GM19043 (cell line): Measurements from ENCODE around the gene GALNT17.
"Not testable (repeated sequence)": the region's sequence is repeated elsewhere in the genome, so short reads cannot be mapped to it uniquely, and the experiment has no call there.

Source experiments
- ATAC-seq: cut with Tn5 transposase; IDR thresholded peaks from one replicate; pipeline ENCODE4 v1.9.1; 2021; ENCODE audit warnings: low read depth; ENCODE audit not compliant: unreplicated experiment

GALNT17 gene

DNA sequence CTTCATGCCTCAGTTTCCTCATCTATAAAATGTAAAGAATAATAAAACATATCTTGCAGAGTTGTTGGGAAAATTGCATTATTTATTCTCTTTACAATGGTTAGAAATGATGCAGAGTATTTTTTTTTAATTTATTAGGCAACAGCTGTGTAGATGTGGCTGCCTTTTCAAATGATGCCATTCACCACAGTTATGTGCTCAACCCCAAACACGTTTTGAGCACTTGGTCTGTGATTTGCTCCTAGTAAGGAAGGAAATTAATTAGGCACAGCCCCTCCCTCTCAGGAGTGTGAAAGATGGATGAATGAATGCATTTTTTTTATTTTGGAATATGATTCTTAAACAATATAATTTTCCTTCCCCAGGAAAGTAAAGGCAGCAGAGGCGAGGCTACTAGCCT is 575.1 kb downstream of the GALNT17 start:
- no peak for ATAC-seq

DNA sequence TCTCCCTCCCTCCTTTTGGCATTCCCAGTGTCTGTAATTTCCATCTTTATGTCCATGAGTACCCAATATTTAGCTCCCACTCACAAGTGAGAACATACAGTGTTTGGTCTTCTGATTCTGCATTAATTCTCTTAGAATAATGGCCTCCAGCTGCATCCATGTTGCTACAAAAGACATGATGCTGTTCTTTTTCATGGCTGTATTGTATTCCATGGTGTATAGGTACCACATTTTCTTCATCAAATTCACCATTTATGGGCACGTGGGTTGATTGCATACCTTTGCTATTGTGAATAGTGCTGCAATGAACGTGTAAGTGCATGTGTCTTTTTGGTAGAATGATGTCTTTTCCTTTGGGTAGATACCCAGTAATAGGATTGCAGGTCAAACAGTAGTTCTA is 576.8 kb downstream of the GALNT17 start:
- ATAC-seq = no peak

DNA sequence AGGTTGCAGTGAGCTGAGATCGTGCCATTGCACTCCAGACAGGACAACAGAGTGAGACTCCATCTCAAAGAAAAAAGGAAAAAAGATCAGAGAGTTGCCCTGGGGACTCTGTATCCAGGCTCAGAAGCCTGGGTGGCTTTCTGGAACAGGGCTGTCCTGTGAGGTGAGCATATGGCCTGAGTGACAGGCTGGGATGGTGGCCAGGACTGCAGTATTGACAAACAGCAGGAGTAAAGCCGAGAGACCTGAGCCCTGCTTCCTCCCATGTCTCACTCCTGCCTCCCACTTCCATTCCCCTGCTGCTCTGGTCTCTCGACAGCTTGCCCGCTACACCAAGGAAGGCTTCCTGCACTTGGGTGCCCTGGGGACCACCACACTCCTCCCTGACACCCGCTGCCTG is 578.5 kb downstream of the GALNT17 start:
- no peak for ATAC-seq

DNA sequence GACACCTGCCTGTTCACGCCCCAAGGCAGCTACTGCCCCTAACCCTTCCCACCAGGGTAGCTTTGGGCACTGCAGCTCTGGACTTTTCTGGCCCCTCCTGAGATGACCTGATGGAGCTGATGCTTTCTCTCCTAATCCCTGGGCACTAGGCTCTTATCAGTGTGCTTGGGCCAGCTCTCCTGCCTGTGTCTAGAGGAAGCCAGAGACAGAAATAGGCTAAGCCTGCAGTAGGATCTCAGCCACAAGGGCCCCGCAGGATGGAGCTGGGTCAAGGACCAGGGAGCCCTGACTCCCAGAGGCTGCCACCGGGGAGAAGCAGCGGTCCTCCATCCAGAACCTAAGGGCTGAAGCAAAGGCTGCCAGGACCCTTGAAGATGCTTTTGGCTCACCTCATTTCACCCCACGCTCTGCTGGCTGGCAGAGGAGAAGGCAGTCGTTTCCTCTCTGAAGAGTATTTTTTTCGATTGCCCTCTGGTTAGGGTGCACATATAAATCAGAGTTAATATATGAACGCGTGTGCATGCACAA is 580.8 kb downstream of the GALNT17 start:
- no peak for ATAC-seq

DNA sequence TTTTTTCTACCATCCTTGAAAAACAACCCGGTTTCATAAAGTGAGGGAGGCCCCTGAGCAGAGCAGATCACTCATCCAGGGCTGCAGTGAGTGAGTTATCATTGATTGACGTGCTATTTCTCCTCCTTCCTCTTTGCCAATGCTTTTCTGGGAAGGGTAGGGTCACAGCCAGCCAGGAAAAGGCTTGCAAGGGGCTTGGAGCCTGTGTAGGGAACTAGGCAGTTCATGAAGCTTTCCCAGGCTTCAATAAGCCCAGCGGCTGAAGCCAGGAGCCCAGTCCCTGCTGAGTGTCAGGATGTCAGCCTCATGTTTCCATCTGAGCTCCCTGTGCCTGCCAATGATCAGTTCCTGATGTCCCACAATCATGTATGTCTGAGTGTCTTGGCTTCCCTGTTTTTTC is 584.7 kb downstream of the GALNT17 start:
- ATAC-seq = no peak

DNA sequence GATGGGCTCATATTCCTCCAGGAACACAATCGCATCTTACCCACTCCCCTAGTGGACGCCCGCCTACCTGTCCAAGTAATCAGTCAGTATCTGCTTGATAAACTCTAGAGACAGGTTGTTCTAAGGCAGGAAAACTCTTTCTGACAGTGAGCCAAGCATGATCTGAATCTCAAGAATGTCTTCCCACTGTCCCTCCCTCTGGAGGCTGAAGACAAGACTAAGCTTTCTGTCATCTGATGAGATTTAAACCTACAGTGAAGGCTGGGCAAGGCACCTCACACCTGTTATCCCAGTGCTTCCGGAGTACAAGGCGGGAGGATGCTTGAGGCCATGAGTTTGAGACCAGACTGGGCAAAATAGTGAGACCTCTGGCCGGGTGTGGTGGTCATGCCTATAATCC is 586.6 kb downstream of the GALNT17 start:
- ATAC-seq = no peak

DNA sequence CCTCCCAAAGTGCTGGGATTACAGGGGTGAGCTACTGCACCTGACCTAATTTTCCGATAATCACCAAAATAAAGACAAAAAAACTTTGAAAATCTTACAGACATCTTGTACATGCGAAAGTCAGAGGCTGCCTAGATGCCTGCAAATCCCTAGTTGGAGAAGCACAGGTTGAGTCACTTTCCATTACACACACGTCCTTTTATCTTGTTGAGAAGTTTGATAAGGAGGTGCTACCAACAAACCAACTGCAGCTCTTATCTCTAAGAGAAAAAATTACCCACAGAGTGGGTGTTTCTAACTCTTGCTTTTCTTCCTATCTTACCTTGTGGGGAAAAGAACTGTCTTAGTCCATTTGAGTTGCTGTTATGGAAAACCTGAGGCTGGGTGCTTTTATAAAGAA is 589.8 kb downstream of the GALNT17 start:
- ATAC-seq = no peak

DNA sequence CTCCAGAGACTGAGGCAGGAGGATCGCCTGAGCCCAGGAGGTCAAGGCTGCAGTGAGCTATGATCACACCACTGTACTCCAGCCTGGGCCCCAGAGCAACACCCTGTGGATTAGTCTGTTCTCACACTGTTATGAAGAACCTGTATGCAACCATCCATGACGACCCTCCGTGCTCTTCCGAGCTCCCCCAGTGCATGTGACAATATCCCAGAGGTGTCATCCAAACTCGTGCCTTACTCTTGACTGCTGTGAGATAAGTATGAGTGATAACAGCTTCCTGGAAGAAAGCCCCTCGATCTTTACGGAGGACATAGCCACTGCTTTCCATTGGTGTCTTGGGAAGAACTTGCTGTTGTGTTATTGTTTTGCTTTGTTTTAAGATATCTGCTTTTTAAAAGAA is 591.9 kb downstream of the GALNT17 start:
- no peak for ATAC-seq

DNA sequence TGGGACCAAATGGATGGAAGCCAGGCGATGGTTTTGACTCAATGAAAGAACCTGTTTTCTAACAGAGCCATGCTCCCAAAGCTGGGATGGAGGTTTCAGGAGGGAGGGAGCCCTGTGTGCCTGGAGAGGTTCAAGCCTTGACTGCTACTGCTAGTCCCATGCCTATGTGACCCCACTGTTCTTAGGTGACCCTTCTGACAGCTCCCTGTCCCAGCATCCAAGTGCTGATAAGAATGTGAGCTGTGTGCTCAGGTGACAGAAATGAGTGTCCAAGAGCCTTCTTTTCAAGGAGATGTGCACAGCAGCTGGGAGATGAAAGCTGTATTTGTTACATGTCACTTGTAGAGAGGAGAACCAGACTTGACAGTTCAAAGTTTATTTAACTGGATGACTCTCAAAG is 595.4 kb downstream of the GALNT17 start:
- ATAC-seq = no peak

DNA sequence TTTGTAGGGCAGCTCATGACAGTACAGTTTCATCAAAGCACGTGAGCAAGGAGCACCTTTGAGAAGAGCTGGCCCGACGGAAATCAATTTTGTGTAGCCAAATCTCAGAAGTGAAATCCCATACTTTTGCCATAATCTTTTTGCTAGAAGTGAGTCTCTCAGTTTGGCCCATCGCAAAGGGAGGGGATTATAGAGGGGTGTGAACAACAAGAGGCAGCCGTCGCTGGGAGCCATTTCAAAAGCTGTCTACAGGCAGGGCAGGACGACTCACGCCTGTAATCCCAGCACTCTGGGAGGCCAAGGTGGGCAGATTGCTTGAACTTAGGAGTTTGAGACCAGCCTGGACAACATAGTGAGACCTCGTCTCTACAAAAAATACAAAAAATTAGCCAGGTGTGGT is 599.8 kb downstream of the GALNT17 start:
- ATAC-seq = no peak

DNA sequence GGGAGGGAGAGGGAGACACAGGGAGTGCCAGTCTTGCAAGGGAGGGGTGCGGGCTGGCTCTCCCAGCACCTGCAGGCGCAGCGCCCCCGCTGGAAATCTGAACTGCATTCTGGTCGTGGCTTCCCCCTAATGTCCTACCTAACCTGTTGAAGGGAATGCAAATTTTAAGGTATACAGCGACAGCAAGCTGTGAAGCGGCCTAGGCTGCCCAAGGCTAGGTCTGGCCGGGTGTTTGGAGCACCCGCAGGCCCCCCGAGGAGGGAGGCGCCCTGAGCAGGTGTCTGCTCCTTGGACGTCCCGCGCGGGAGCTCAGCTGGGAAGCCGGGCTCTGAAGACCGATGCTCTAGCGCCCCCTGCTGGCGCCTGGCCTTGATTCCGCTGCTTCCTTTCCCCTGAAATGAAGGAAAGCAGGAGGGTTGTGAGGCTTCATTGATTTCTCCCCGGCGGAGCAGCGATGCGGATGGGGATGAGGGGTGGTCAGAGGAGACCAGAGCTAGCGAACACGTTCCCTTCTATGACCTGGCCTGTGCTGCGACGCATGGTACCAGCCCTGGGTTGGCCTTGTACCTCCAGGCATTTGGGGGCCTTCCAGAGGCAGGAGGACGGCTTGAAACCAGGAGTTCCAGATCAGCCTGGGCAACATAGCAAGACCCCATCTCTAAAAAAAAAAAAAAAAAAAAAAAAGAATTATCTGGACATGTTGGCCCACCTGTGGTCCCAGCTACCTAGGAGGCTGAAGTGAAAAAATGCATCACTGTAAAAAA is 601.3 kb downstream of the GALNT17 start:
- peak; percentile 59 for ATAC-seq

DNA sequence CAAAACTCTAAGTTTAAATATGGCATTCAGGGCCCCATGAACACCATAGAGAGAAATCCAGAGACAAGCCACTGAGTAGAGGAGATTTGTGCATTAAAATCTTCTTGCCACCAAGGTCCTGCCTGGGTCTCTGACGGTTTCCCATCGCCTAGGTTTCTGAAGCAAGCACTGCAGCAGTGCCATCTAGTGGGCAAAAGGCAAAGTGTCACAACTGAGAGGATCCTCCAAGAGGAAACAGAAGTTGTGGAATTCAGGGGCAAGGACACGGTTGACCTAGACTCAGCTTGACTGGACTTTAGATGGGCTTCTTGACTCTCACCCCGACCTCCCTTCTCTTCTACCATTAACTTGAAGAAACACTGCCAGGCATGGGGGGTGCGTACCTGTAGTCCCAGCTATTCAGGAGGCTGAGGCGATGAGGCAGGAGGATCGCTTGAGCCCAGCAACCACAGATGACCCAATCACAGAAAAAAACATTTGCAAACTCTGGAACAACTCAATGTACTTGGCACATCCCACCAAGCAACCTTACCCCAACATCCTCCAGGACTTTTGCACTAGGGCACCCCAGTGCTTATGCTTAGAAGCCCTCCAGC is 604.1 kb downstream of the GALNT17 start:
- peak; percentile 51 for ATAC-seq

DNA sequence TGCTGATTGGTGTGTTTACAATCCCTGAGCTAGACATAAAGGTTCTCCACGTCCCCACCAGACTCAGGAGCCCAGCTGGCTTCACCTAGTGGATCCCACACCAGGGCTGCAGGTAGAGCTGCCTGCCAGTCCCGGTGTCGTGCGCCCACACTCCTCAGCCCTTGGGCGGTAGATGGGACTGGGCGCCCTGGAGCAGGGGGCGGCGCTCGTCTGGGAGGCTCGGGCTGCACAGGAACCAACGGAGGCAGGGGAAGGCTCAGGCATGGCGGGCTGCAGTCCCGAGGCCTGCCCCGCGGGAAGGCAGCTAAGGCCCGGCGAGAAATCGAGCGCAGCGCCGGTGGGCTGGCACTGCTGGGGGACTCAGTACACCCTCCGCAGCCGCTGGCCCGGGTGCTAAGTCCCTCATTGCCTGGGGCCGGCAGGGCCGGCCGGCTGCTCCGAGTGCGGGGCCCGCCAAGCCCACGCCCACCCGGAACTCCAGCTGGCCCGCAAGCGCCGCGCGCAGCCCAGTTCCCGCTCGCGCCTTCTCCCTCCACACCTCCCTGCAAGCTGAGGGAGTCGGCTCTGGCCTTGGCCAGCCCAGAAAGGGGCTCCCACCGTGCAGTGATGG is 606.1 kb downstream of the GALNT17 start:
- ATAC-seq = not testable (repeated sequence)

DNA sequence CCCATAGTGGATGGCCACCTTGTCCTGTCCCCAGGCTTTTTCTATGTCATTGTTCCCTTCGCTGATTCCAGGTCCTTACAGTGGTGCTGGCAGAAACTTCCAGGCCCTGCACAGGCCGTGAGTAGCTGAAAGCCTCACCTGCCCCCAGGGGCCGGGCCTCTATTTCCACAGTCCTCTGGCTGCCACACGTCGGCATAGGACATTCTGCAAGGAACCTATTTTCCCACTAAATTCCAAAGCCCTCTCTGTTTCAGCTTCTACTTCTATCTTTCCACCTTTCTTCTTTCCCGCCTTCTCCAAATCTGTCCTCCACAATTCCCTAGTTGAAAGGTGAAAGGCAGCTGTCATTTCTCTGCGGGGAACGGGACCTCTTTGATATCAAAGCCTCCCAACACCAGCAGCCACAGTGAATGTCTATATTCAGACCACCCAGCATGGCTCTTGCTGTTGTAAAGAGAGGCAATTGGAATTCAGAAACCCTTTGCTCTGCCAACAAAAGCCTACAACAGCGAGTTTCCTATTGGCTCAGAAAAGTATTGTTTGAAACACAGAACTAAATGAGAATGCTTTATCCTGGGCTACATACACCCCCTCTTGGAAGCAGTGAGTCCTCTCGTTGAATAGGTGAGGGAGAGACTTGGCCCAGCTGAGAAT is 607.7 kb downstream of the GALNT17 start:
- ATAC-seq = no peak

DNA sequence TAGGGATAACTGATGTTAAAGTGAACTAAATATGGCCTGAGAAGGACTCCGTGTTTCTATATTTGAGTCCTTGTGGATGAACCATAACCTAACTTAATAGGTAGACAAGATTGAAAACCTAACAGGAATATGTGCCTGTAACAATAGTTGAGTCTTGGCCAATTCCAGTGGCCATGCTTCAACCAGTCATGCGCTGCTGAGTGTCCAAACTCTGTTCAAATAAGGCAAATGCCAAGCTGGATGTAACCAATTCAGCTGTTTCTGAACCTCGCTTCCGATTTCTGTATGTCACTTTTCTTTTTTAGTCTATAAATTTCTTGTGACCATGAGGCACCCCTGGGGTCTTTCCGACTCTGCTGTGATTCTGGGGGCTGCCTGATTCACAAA is 608.2 kb downstream of the GALNT17 start:
- no peak for ATAC-seq

DNA sequence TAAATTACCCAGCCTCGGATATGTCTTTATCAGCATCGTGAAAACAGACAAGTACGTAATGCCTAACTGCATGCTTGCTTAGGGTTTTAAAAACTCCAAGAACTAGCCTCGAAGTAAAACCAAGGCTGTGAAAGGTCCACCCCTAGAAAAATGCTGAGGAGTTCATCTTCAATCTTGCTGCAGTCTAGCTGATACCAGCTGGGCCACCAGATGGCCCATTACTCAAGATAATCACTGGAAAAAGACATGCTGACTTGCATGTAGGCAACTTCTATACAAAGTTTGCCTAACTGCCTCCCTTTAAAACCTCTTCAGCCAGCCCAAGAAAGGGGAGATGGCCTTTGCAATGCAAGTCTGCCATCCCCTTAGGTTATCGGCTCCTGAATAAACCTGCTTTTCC is 614.1 kb downstream of the GALNT17 start:
- ATAC-seq = no peak

DNA sequence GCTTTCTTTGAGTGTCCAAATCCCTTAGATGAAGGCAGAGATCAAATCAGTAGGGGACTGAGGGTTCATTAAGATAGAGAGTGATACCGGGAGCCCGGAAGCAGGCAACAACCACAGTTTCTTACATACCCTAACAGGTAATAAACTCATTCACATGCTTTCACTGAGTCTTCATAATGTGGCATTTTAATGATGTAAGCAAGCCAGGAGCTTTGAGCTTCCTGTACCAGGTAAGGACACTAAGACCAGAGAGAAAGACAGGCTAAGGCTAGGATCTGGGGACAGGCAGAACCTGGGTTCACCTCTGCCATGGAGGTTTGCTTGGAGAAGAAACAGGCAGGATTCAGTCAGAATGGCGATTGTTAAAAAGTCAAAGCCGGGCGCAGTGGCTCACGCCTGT is 618.3 kb downstream of the GALNT17 start:
- ATAC-seq = no peak

DNA sequence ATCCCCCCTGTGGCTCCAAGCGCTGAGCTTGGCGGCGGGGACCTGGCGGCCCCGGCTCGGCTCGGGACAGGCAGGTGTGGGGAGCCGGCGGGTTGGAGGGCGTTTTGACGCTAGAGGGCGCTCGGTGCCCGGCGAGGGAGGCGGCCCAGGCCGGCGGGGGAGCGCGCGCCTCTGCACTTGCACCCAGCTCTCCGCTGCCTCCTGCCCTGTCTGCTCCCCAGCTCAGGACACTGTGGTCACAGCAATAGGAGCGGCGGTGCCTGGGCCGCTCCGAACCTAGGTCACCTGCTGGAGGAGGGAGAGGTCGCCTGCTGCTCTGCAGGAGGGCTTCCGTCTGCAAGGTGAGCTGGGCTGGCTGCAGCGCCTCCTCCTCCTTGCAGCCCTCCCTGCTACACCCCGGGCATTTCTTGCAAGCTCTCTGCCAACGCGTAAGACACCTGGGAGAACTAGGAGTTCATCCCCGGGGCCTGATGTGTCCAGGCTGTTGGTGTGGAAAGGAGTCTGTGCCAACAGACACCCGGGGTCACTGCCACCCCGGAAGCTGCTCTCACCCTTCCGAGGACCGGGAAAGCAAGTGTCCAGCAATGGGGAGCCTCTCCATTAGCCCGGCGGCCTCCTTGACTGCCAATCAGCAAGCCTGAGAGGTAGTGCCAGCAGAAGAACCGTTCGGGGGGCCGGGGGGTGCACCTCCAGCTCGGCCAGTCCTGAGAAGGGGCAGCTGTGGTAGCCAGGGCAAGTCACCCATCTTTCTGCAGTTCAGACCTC is 620.4 kb downstream of the GALNT17 start:
- no peak for ATAC-seq

DNA sequence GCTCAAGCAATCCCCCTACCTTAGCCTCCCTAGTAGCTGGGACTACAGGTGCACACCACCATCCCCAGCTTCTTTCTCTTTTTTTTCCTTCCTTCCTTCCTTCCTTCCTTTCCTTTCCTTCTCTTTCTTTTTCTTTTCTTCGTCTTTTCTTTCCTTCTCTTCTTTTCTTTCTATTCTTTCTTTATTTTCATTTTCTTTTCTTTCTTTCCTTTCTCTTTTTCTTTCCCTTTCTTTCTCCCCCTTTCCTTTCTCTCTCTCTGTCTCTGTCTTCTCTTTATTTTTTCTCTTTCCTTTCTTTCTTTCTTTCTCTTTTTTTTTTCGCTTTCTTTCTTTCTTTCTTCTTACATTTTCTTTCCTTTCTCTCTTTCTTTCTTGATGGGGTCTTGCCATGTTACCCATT is 621.3 kb downstream of the GALNT17 start:
- ATAC-seq = no peak

DNA sequence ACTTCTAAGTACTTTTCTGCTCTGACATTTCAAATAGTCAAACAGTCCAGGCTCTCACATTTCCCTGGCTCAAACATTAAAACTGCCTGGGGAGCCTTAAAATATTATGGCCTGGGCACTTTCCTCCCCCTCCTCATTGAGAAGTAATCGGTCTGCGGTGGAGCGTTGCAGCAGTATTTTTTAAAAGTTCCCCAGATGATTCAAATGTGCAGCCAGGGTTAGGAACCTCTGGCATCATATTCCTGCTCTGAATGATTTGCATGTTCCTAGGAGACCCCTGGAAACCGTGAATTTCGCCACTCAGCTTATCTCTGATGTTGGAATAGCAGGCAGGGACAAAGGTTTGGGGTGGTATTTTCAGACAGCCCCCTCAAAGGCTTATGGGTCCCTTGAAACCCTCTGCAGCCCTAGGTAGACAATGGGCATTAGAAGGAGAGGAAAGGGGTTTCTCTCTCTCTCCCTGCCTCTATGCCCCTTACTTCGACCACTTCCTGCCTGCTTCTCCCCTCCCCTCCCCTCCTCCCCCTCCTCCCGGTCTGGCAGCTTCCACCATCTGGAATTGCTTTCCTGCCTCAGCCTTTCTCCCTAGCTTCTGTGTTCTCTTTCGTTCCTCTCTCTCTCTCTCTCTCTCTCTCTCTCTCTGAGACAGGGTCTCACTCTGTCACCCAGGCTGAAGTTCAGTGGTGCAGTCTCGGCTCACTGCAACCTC is 622.2 kb downstream of the GALNT17 start:
- ATAC-seq = no peak
